ENCODE data around the gene SIGLEC7. TPM values are rescaled to one million over a fixed set of nuclear protein-coding genes. Genes with fewer than 3 reads are reported as not detected.
A peak's percentile ranks its signal among the peaks of the same experiment; 100 is the strongest.
"Not testable (repeated sequence)": the region's sequence is repeated elsewhere in the genome, so short reads cannot be mapped to it uniquely, and the experiment has no call there.

The SIGLEC7 gene
- total and polyA plus RNA-seq, 2 experiments from 2014 or later: not detected

DNA sequence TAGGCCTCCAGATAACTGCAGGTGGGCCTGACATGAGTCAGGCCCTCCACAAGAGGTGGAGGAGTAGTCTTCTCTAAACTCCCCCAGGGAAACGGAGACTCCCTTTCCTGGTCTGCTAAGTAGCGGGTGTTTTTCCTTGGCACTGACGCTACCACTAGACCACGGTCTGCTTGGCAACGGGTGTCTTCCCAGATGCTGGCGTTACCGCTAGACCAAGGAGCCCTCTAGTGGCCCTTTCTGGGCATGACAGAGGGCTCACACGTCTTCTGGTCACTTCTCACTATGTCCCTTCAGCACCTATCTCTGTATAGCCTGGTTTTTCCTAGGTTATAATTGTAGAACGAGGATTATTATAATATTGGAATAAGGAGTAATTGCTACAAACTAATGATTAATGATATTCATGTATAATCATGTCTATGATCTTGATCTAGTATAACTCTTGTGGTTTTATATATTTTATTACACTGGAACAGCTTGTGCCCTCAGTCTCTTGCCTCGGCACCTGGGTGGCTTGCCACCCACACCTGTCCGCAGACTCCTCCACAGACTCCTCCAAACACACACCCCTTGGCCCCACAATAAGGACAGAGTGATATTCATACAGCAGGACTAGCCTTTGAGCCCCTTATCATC, 27.3 kb downstream of the SIGLEC7 start:
- not testable (repeated sequence) for H3K9me3 ChIP-seq (ENCODE audit: low read depth); H3K4me3 ChIP-seq; H3K36me3 ChIP-seq; H3K4me1 ChIP-seq (ENCODE audit: low read depth); H3K27ac ChIP-seq; H3K27me3 ChIP-seq
- TF ChIP-seq, protein P1, sequence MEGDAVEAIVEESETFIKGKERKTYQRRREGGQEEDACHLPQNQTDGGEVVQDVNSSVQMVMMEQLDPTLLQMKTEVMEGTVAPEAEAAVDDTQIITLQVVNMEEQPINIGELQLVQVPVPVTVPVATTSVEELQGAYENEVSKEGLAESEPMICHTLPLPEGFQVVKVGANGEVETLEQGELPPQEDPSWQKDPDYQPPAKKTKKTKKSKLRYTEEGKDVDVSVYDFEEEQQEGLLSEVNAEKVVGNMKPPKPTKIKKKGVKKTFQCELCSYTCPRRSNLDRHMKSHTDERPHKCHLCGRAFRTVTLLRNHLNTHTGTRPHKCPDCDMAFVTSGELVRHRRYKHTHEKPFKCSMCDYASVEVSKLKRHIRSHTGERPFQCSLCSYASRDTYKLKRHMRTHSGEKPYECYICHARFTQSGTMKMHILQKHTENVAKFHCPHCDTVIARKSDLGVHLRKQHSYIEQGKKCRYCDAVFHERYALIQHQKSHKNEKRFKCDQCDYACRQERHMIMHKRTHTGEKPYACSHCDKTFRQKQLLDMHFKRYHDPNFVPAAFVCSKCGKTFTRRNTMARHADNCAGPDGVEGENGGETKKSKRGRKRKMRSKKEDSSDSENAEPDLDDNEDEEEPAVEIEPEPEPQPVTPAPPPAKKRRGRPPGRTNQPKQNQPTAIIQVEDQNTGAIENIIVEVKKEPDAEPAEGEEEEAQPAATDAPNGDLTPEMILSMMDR (IDR thresholded peaks at IDR 0.05; ENCODE audit: low read depth, low read length): peak; percentile 80
- DNase-seq (ENCODE audit: low read depth in 1 of 2, low spot score in 1 of 2): peak; percentile 66 to 84

DNA sequence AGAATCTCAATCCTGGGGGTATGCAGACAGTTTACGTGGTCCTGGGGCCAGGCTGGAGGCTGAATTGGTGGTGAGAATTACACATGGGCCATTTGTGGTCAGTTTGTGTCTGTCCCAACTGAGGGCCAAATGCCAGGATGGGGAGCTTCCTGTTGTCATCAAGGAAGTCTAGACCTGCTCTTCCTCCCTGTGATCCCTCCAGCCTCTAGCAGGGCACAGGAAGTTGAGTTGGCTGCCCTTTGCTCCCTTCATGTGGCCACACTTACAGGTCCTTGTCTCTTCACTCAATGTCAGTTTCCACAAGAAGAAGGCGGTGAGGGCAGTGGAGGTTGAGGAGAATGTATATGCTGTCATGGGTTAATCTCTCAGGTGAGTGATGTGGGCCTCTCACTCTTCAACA, 30.1 kb downstream of the SIGLEC7 start:
- H3K4me1 ChIP-seq (ENCODE audit: low read depth): no peaks in the 10 kb centered on the region
- H3K27ac ChIP-seq: no peak overlapping the region
- no peaks in the 10 kb centered on the region for H3K36me3 ChIP-seq
- no peaks in the 10 kb centered on the region for H3K27me3 ChIP-seq
- no peak for DNase-seq (ENCODE audit: low read depth in 1 of 2, low spot score in 1 of 2)
- no peaks in the 10 kb centered on the region for H3K9me3 ChIP-seq (ENCODE audit: low read depth)
- no peak overlapping the region for H3K4me3 ChIP-seq
- TF ChIP-seq, protein P1 (IDR thresholded peaks at IDR 0.05; ENCODE audit: low read depth, low read length): no peak

DNA sequence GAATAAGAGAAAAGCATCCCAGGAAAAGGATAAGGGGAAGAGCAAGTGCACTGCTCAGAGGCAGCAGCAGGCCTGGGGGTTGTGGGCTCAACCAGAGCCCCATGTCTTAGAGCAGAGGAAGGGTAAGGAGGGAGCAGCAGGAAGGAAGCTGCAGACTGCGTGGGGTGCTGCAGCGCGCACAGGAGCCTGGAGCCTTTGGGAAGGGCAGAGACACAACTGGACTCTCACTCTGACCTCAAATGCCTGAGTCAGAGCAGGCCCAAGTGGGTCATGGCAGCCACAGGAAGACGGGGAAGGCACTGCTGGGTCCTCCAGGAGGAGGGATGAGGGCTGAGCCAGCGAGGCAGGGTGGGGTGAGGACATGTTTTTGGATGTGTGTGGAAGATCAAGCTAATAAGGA, 31.6 kb downstream of the SIGLEC7 start:
- Histone ChIP-seq H3K27me3 (no peaks in the 10 kb centered on the region), H3K27ac (no peak overlapping the region), H3K9me3 (ENCODE audit: low read depth) (no peaks in the 10 kb centered on the region), H3K36me3 (no peaks in the 10 kb centered on the region), H3K4me3 (no peak overlapping the region), H3K4me1 (ENCODE audit: low read depth) (no peaks in the 10 kb centered on the region)
- no peak for DNase-seq (ENCODE audit: low read depth in 1 of 2, low spot score in 1 of 2)
- TF ChIP-seq, protein P1 (IDR thresholded peaks at IDR 0.05; ENCODE audit: low read depth, low read length): no peak

DNA sequence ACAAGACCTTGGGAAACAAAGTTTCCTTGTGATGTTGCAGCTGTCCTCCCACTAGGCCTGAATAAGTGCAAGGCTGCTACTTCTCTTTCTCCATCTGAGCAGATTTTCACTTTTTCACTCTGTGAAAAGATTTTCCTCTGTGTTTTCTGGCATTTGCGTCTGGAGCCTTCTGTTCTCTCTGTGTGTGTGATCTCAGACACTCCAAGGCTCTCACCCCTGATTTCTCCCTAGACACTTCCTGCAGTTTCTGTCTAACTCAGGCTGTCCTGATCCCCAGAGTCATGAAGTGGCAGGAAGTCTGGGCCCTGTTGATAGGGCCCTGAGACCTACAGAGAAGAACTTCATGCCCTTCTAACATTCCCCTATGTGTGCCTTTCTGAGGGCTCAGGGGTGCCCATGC, 37.2 kb downstream of the SIGLEC7 start:
- Histone ChIP-seq H3K9me3 (ENCODE audit: low read depth) (no peaks in the 10 kb centered on the region), H3K4me1 (ENCODE audit: low read depth) (no peaks in the 10 kb centered on the region), H3K27me3 (no peaks in the 10 kb centered on the region), H3K36me3 (no peaks in the 10 kb centered on the region), H3K4me3 (no peak overlapping the region), H3K27ac (no peak overlapping the region)
- no peak for DNase-seq (ENCODE audit: low read depth in 1 of 2, low spot score in 1 of 2)
- TF ChIP-seq, protein P1 (IDR thresholded peaks at IDR 0.05; ENCODE audit: low read depth, low read length): no peak

DNA sequence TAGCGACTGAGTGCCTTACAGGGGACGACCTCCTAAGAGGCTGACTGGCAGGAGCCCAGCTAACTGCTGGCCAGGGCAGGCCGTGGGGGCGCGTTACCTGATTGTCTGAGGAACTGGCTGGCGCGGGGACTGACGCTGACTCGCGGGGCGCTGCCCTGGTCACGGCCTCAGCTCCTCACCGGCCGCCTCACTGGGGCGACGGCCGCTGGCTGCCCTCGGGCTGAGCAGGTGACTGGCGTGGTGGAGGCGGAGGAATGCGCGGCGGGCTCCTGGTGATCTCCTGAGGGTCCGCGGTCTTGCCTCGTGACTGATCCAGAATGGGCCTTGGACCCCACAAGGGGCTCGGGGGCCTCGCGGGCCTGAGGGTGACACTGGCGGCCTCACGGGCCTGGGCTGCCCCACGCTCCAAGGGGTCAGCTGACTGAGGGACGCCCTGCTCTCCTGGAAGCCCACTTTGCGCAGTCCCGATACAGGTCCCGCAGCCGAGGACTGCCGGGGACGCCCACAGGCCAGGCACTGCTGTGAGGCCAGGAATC, 39.3 kb downstream of the SIGLEC7 start:
- Histone ChIP-seq H3K36me3 (no peaks in the 10 kb centered on the region), H3K27me3 (no peaks in the 10 kb centered on the region), H3K4me3 (no peak overlapping the region), H3K4me1 (ENCODE audit: low read depth) (no peaks in the 10 kb centered on the region), H3K9me3 (ENCODE audit: low read depth) (no peaks in the 10 kb centered on the region), H3K27ac (no peak overlapping the region)
- no peak for DNase-seq (ENCODE audit: low read depth in 1 of 2, low spot score in 1 of 2)
- TF ChIP-seq, protein P1 (IDR thresholded peaks at IDR 0.05; ENCODE audit: low read depth, low read length): no peak
